Measurements from ENCODE around the gene EXOC7. TPM values are rescaled to one million over a fixed set of nuclear protein-coding genes. Genes with fewer than 3 reads are reported as not detected.

The EXOC7 gene
- 100 to 1,000 TPM in 1 of 3 donors, 10 to 100 TPM in 2; 89.9 to 106 (median 91.0) TPM for total RNA-seq

GRCh38 chr17:76103274-76104139 lies at the start of gene EXOC7:
TSS of gene EXOC7 (minus strand) at chr17:76103787. CDS start at chr17:76103692, 95 bp downstream.
- ATAC-seq (peak; percentile 91 to 93), DNase-seq (peak; percentile 91)
- Mint-ChIP-seq H3K4me1 (ENCODE audit: low read depth) (peaks cover 28% of the 10 kb centered on the region), H3K36me3 (ENCODE audit: insufficient read depth) (peaks cover 5% of the 10 kb centered on the region), H3K27me3 (ENCODE audit: low read depth) (no peaks in the 10 kb centered on the region), H3K4me3 (peak within 1 kb of the TSS; percentile 97), H3K9me3 (no peaks in the 10 kb centered on the region)

- peaks cover 40% of the 10 kb centered on the region for H3K4me1 Mint-ChIP-seq (ENCODE audit: low read depth)
- H3K36me3 Mint-ChIP-seq (ENCODE audit: insufficient read depth) = peaks cover 24% of the 10 kb centered on the region
- H3K9me3 Mint-ChIP-seq = no peaks in the 10 kb centered on the region
- no peaks in the 10 kb centered on the region for H3K27me3 Mint-ChIP-seq (ENCODE audit: low read depth)
- no peak for DNase-seq
- H3K4me3 Mint-ChIP-seq = no peak overlapping the region
- ATAC-seq = no peak
Measured at GRCh38 chr17:76153202-76153601, 49.6 kb upstream of the EXOC7 start.

GRCh38 chr17:76152591-76152990 lies 49.0 kb upstream of the EXOC7 start:
- no peaks in the 10 kb centered on the region for H3K27me3 Mint-ChIP-seq (ENCODE audit: low read depth)
- peaks cover 20% of the 10 kb centered on the region for H3K36me3 Mint-ChIP-seq (ENCODE audit: insufficient read depth)
- H3K4me1 Mint-ChIP-seq (ENCODE audit: low read depth) = peaks cover 41% of the 10 kb centered on the region
- H3K9me3 Mint-ChIP-seq = no peaks in the 10 kb centered on the region
- DNase-seq (no peak), ATAC-seq (no peak)
- no peak overlapping the region for H3K4me3 Mint-ChIP-seq

GRCh38 chr17:76151896-76152454 lies 48.4 kb upstream of the EXOC7 start:
- ATAC-seq (peak in 1 of 2 donors; percentile 43), DNase-seq (no peak)
- H3K4me3 Mint-ChIP-seq = peak overlapping the region; percentile 32
- H3K27me3 Mint-ChIP-seq (ENCODE audit: low read depth) = no peaks in the 10 kb centered on the region
- H3K9me3 Mint-ChIP-seq = no peaks in the 10 kb centered on the region
- H3K4me1 Mint-ChIP-seq (ENCODE audit: low read depth) = peaks cover 45% of the 10 kb centered on the region
- peaks cover 15% of the 10 kb centered on the region for H3K36me3 Mint-ChIP-seq (ENCODE audit: insufficient read depth)

- no peak overlapping the region for H3K4me3 Mint-ChIP-seq
- DNase-seq (no peak), ATAC-seq (no peak)
- peaks cover 55% of the 10 kb centered on the region for H3K4me1 Mint-ChIP-seq (ENCODE audit: low read depth)
- no peaks in the 10 kb centered on the region for H3K27me3 Mint-ChIP-seq (ENCODE audit: low read depth)
- no peaks in the 10 kb centered on the region for H3K9me3 Mint-ChIP-seq
- H3K36me3 Mint-ChIP-seq (ENCODE audit: insufficient read depth) = peaks cover 11% of the 10 kb centered on the region
Measured at GRCh38 chr17:76150712-76151622, 47.4 kb upstream of the EXOC7 start.

GRCh38 chr17:76149214-76149613 lies 45.6 kb upstream of the EXOC7 start:
- H3K36me3 Mint-ChIP-seq (ENCODE audit: insufficient read depth) = peaks cover 11% of the 10 kb centered on the region
- H3K4me1 Mint-ChIP-seq (ENCODE audit: low read depth) = peaks cover 69% of the 10 kb centered on the region
- ATAC-seq = no peak
- H3K4me3 Mint-ChIP-seq = no peak overlapping the region
- DNase-seq = no peak
- no peaks in the 10 kb centered on the region for H3K27me3 Mint-ChIP-seq (ENCODE audit: low read depth)
- no peaks in the 10 kb centered on the region for H3K9me3 Mint-ChIP-seq

GRCh38 chr17:76148015-76148326 lies 44.4 kb upstream of the EXOC7 start:
- ATAC-seq (no peak), DNase-seq (no peak)
- no peaks in the 10 kb centered on the region for H3K9me3 Mint-ChIP-seq
- no peak overlapping the region for H3K4me3 Mint-ChIP-seq
- no peaks in the 10 kb centered on the region for H3K27me3 Mint-ChIP-seq (ENCODE audit: low read depth)
- peaks cover 68% of the 10 kb centered on the region for H3K4me1 Mint-ChIP-seq (ENCODE audit: low read depth)
- H3K36me3 Mint-ChIP-seq (ENCODE audit: insufficient read depth) = peaks cover 7% of the 10 kb centered on the region

GRCh38 chr17:76147211-76148014 lies 43.8 kb upstream of the EXOC7 start:
- Mint-ChIP-seq H3K9me3 (no peaks in the 10 kb centered on the region), H3K27me3 (ENCODE audit: low read depth) (no peaks in the 10 kb centered on the region), H3K4me3 (no peak overlapping the region), H3K36me3 (ENCODE audit: insufficient read depth) (peaks cover 7% of the 10 kb centered on the region), H3K4me1 (ENCODE audit: low read depth) (peaks cover 68% of the 10 kb centered on the region)
- DNase-seq = no peak
- ATAC-seq = no peak

GRCh38 chr17:76146053-76146851 lies 42.7 kb upstream of the EXOC7 start:
- peaks cover 5% of the 10 kb centered on the region for H3K36me3 Mint-ChIP-seq (ENCODE audit: insufficient read depth)
- H3K4me3 Mint-ChIP-seq = peak overlapping the region; percentile 51
- ATAC-seq = peak; percentile 20 to 25
- no peak for DNase-seq
- no peaks in the 10 kb centered on the region for H3K9me3 Mint-ChIP-seq
- H3K4me1 Mint-ChIP-seq (ENCODE audit: low read depth) = peaks cover 64% of the 10 kb centered on the region
- no peaks in the 10 kb centered on the region for H3K27me3 Mint-ChIP-seq (ENCODE audit: low read depth)

GRCh38 chr17:76145231-76146052 lies 41.9 kb upstream of the EXOC7 start:
- Mint-ChIP-seq H3K4me1 (ENCODE audit: low read depth) (peaks cover 59% of the 10 kb centered on the region), H3K27me3 (ENCODE audit: low read depth) (peaks cover under 1% of the 10 kb centered on the region), H3K36me3 (ENCODE audit: insufficient read depth) (peaks cover under 1% of the 10 kb centered on the region), H3K9me3 (no peaks in the 10 kb centered on the region), H3K4me3 (peak overlapping the region; percentile 51)
- DNase-seq (peak; percentile 43), ATAC-seq (peak; percentile 27 to 34)

- DNase-seq = no peak
- H3K36me3 Mint-ChIP-seq (ENCODE audit: insufficient read depth) = no peaks in the 10 kb centered on the region
- H3K4me1 Mint-ChIP-seq (ENCODE audit: low read depth) = peaks cover 64% of the 10 kb centered on the region
Measured at GRCh38 chr17:76142585-76143041, 39.0 kb upstream of the EXOC7 start.

GRCh38 chr17:76142039-76142584 lies 38.5 kb upstream of the EXOC7 start:
- peak overlapping the region; percentile 75 for H3K4me3 Mint-ChIP-seq
- H3K36me3 Mint-ChIP-seq (ENCODE audit: insufficient read depth) = no peaks in the 10 kb centered on the region
- ATAC-seq = no peak
- no peaks in the 10 kb centered on the region for H3K9me3 Mint-ChIP-seq
- H3K4me1 Mint-ChIP-seq (ENCODE audit: low read depth) = peaks cover 61% of the 10 kb centered on the region
- H3K27me3 Mint-ChIP-seq (ENCODE audit: low read depth) = peaks cover 6% of the 10 kb centered on the region
- no peak for DNase-seq

More at GRCh38 chr17:76142585-76143041, 39.0 kb upstream of the EXOC7 start:
- Mint-ChIP-seq H3K27me3 (ENCODE audit: low read depth) (peaks cover 6% of the 10 kb centered on the region), H3K9me3 (no peaks in the 10 kb centered on the region), H3K4me3 (peak overlapping the region; percentile 75)
- no peak for ATAC-seq
